Lower lobe of right lung (tissue), 2 donors: ENCODE results near the gene AMOT. TPM values are rescaled to one million over a fixed set of nuclear protein-coding genes. Genes with fewer than 3 reads are reported as not detected.

Experiments
- ATAC-seq, 2 donors: fragments of 200-7000 bp; cut with Tn5 transposase; one replicate each; pipeline ENCODE4 v1.9.1; 2020 to 2022; ENCODE audit warnings: mild to moderate bottlenecking in 2 of 2, moderate library complexity in 2 of 2
- DNase-seq: peaks from one replicate; pipeline ENCODE4 v3.0.0-alpha.2; 2020
- H3K27ac ChIP-seq: fragments of 200-600 bp; one replicate; pipeline ENCODE4 v1.8.0; 2022
- H3K27me3 ChIP-seq: fragments of 200-600 bp; one replicate; pipeline ENCODE4 v1.8.0; 2022; ENCODE audit warnings: low read depth
- H3K36me3 ChIP-seq: fragments of 200-600 bp; one replicate; pipeline ENCODE4 v1.8.0; 2022; ENCODE audit warnings: mild to moderate bottlenecking
- H3K4me1 ChIP-seq: fragments of 200-600 bp; one replicate; pipeline ENCODE4 v1.8.0; 2022
- H3K4me3 ChIP-seq: fragments of 200-600 bp; one replicate; pipeline ENCODE4 v1.8.0; 2022; ENCODE audit warnings: mild to moderate bottlenecking
- H3K9me3 ChIP-seq: fragments of 200-600 bp; one replicate; pipeline ENCODE4 v1.8.0; 2022
- intact Hi-C: fragments of 100-400 bp; cut with DNase I; formaldehyde crosslinking; loops from one replicate; pipeline ENCODE4 v1.11.0; 2022
- total RNA-seq: library from RNA; stranded (reverse); fragmentation: NEBNext Ultra II Directional; extraction: Animal tissue kit (Norgen Biotek cat#: 25700); gene quantifications from one replicate; pipeline ENCODE4 v1.2.1, GENCODE V29; 2021
- TF ChIP-seq, protein P1 (sequence below): fragments of 200-600 bp; IDR thresholded peaks from one replicate; pipeline ENCODE4 v1.8.0; 2022; ENCODE audit warnings: antibody characterized with exemption, mild to moderate bottlenecking
- donor health status: DM: no; HTN: yes; CAD: no; lungs with severe emphysema.

The AMOT gene
- total RNA-seq, 1 donor from 2014 or later: 12.4 TPM

DNA sequence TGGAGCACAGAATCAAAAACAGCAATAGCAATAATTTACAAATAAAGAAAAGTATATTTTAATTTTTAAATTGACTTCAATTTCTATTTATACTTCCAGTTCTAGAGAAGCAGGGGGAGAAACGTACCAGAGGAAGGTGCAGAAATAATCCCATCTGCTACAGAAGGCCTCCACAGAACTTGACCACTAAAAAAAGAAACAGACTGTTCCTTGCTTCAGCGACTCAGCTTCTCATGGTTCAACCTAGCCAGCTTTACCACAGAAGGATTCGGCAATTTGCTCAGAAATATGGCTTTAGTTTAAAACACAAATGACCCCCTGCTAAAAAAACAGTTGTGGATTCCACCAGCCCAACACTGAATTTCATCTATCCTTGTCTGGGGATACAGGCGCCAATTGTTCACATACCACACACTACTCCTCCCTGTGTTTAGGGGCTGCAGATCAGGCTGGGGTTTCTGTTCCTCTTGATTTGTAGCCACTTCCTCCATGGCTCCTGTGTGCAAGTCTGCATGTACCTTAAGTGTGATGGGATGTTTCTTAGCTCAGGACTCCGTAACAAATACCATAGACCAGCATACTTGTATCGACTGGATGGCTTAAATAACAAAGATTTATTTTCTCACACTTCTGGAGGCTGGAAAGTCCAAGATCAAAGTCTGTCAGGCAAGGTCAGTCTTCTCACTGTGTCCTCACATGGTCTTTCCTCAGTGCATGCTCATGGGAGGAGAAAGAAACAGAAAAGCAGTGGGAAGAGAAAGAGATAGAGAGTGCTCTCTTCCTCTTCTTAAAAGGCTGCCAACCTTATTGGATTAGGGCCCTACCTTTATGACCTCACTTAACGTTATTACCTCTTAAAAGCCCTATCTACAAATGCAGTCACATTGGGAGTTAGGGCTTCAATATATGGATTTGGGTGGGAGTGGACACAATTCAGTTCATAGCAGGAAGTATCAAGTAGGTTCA, 79.1 kb downstream of the AMOT start:
- Histone ChIP-seq H3K4me1 (no peaks in the 10 kb centered on the region), H3K36me3 (no peaks in the 10 kb centered on the region), H3K9me3 (no peaks in the 10 kb centered on the region), H3K4me3 (no peak overlapping the region), H3K27me3 (no peaks in the 10 kb centered on the region), H3K27ac (no peak overlapping the region)
- no peak for DNase-seq
- intact Hi-C loops: no loop called here
- TF ChIP-seq, protein P1, sequence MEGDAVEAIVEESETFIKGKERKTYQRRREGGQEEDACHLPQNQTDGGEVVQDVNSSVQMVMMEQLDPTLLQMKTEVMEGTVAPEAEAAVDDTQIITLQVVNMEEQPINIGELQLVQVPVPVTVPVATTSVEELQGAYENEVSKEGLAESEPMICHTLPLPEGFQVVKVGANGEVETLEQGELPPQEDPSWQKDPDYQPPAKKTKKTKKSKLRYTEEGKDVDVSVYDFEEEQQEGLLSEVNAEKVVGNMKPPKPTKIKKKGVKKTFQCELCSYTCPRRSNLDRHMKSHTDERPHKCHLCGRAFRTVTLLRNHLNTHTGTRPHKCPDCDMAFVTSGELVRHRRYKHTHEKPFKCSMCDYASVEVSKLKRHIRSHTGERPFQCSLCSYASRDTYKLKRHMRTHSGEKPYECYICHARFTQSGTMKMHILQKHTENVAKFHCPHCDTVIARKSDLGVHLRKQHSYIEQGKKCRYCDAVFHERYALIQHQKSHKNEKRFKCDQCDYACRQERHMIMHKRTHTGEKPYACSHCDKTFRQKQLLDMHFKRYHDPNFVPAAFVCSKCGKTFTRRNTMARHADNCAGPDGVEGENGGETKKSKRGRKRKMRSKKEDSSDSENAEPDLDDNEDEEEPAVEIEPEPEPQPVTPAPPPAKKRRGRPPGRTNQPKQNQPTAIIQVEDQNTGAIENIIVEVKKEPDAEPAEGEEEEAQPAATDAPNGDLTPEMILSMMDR: no peak
- ATAC-seq: no peak

DNA sequence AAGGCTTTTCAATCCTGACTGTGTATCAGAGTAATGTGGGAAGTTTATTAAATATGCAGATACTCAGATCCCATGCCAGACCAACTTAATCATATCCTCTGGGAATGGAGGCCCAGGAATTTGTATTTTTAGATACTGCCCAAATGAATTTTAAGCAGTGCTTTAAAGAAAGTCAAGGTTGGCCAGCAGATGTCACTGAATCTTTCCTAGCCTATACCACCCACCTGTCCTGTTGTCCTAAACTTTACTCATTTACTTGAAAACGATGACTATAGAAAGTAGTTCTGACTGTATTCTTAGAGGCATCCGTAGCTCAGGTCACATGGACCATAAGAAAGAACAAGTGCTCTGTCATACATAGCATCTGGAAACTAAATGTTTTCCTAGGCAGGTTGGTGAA, 79.9 kb downstream of the AMOT start:
- H3K4me3 ChIP-seq: no peak overlapping the region
- H3K27ac ChIP-seq: no peak overlapping the region
- H3K27me3 ChIP-seq: no peaks in the 10 kb centered on the region
- ATAC-seq (no peak), DNase-seq (no peak)
- intact Hi-C loops: no loop called here
- no peaks in the 10 kb centered on the region for H3K4me1 ChIP-seq
- no peaks in the 10 kb centered on the region for H3K36me3 ChIP-seq
- no peaks in the 10 kb centered on the region for H3K9me3 ChIP-seq
- TF ChIP-seq, protein P1: no peak

DNA sequence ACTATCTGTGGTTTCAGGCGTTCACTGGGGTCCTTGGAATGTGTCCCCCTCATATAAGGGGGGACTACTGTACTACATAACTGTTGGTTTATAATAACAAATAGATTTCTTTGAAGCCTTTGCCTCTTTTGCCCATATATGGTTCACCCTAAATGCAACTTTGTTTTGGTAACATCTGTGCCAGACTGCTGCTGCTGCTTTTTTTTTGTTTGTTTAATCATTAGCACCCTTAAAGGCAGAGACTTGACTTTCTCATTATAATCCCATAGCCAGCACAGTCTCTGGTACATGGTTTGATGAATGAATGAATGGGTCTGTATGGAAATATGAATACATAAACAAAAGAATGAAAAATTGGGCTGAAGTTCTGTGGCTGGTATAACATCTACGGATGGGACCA, 80.7 kb downstream of the AMOT start:
- TF ChIP-seq, protein P1: no peak

DNA sequence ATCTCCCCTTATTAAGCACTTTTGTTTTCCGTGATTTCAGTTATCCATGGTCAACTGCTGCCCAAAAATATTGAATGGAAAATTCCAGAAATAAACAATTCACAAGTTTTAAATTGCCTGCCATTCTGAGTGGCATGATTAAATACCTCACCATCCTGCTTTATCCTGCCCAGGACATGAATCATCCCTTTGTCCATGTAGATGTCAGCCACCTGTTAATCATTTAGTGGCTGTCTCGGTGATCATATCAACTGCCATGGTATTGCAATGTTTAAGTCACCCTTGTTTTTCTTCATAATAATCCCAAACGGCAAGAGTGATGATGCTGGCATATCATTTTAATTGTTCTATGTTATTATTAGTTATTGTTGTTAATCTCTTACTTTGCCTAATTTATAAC, 81.1 kb downstream of the AMOT start:
- no peaks in the 10 kb centered on the region for H3K9me3 ChIP-seq
- TF ChIP-seq, protein P1: no peak
- intact Hi-C loops: no loop called here

More for the DNA sequence above, 80.7 kb downstream of the AMOT start:
- no peak for ATAC-seq
- no peaks in the 10 kb centered on the region for H3K4me1 ChIP-seq
- DNase-seq: no peak
- no peak overlapping the region for H3K4me3 ChIP-seq
- H3K27me3 ChIP-seq: no peaks in the 10 kb centered on the region
- H3K36me3 ChIP-seq: no peaks in the 10 kb centered on the region
- no peaks in the 10 kb centered on the region for H3K9me3 ChIP-seq
- intact Hi-C loops: no loop called here
- no peak overlapping the region for H3K27ac ChIP-seq

DNA sequence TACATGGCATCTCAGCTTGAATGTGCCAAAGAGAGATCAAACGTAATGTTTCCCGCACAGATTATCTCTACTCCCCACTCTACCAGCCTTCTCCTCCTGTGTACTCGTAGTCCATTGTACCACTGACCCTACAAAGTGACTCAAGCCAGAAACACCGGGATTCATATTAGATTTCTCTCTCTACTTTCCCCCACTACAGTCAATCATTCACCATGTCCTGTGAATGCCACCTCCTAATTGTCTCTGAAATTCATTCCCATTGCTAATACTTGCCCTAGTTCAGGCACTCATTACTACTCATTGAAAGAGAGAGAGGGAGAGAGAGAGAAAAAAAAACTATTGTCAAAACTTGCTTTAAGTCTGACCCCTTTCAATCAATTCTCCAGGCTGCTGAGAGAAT, 82.7 kb downstream of the AMOT start:
- intact Hi-C loops: no loop called here
- Histone ChIP-seq H3K4me1 (no peaks in the 10 kb centered on the region), H3K27me3 (no peaks in the 10 kb centered on the region), H3K27ac (no peak overlapping the region), H3K4me3 (no peak overlapping the region), H3K9me3 (no peaks in the 10 kb centered on the region), H3K36me3 (no peaks in the 10 kb centered on the region)
- no peak for ATAC-seq
- DNase-seq: no peak
- TF ChIP-seq, protein P1: no peak

More for the DNA sequence above, 81.1 kb downstream of the AMOT start:
- Histone ChIP-seq H3K4me1 (no peaks in the 10 kb centered on the region), H3K27ac (no peak overlapping the region), H3K27me3 (no peaks in the 10 kb centered on the region), H3K4me3 (no peak overlapping the region), H3K36me3 (no peaks in the 10 kb centered on the region)
- no peak for DNase-seq
- no peak for ATAC-seq
